ENCODE measurements around the gene GNG14. TPM values are rescaled to one million over a fixed set of nuclear protein-coding genes. Genes with fewer than 3 reads are reported as not detected.
A peak's percentile ranks its signal among the peaks of the same experiment; 100 is the strongest.

The GNG14 gene
- total RNA-seq, 1 donor = not detected

GRCh38 chr19:12701596-12702282 lies 13.9 kb downstream of the GNG14 start:
- TF ChIP-seq CTCF (IDR thresholded peaks at IDR 0.05; ENCODE audit: insufficient read depth, low read length) = no peak
- H3K4me3 ChIP-seq (ENCODE audit: low read depth, low read length) = no peak overlapping the region
- DNase-seq (ENCODE audit: low read depth) = no peak

GRCh38 chr19:12703046-12703445 lies 15.2 kb downstream of the GNG14 start:
- H3K4me3 ChIP-seq (ENCODE audit: low read depth, low read length) = no peak overlapping the region
- TF ChIP-seq CTCF (IDR thresholded peaks at IDR 0.05; ENCODE audit: insufficient read depth, low read length) = no peak
- peak; percentile 46 for DNase-seq (ENCODE audit: low read depth)

- TF ChIP-seq CTCF (IDR thresholded peaks at IDR 0.05; ENCODE audit: insufficient read depth, low read length) = no peak
- no peak for DNase-seq (ENCODE audit: low read depth)
- no peak overlapping the region for H3K4me3 ChIP-seq (ENCODE audit: low read depth, low read length)
These were observed 17.4 kb downstream of the GNG14 start for GRCh38 chr19:12705169-12705568.

- no peak for TF ChIP-seq CTCF (IDR thresholded peaks at IDR 0.05; ENCODE audit: insufficient read depth, low read length)
- H3K4me3 ChIP-seq (ENCODE audit: low read depth, low read length) = no peak overlapping the region
- no peak for DNase-seq (ENCODE audit: low read depth)
These were observed 18.0 kb downstream of the GNG14 start for GRCh38 chr19:12705654-12706331.

- no peak for TF ChIP-seq CTCF (IDR thresholded peaks at IDR 0.05; ENCODE audit: insufficient read depth, low read length)
- H3K4me3 ChIP-seq (ENCODE audit: low read depth, low read length) = no peak overlapping the region
- no peak for DNase-seq (ENCODE audit: low read depth)
These were observed 18.5 kb downstream of the GNG14 start for GRCh38 chr19:12706332-12706718.

- no peak for TF ChIP-seq CTCF (IDR thresholded peaks at IDR 0.05; ENCODE audit: insufficient read depth, low read length)
- H3K4me3 ChIP-seq (ENCODE audit: low read depth, low read length) = no peak overlapping the region
These were observed 20.8 kb downstream of the GNG14 start for GRCh38 chr19:12708641-12709040.

More at GRCh38 chr19:12708641-12709040, 20.8 kb downstream of the GNG14 start:
- DNase-seq (ENCODE audit: low read depth) = no peak
